PC-3 (cell line): ENCODE data around the gene PTP4A1.

ENCODE experiments used
- EZH2phosphoT487 ChIP-seq: fragments of 300-600 bp; sonication (generic); IDR thresholded peaks from 2 replicates; pipeline ENCODE4 v1.6.1; 2018; ENCODE audit warnings: mild to moderate bottlenecking, antibody characterized with exemption, low read length, borderline replicate concordance
- TF ChIP-seq, protein P1 (sequence below): fragments of 300-600 bp; sonication (generic); conservative IDR thresholded peaks from 2 replicates; pipeline ENCODE4 v1.5.1; 2017; ENCODE audit warnings: antibody characterized with exemption, low read depth, mild to moderate bottlenecking, low read length

DNA sequence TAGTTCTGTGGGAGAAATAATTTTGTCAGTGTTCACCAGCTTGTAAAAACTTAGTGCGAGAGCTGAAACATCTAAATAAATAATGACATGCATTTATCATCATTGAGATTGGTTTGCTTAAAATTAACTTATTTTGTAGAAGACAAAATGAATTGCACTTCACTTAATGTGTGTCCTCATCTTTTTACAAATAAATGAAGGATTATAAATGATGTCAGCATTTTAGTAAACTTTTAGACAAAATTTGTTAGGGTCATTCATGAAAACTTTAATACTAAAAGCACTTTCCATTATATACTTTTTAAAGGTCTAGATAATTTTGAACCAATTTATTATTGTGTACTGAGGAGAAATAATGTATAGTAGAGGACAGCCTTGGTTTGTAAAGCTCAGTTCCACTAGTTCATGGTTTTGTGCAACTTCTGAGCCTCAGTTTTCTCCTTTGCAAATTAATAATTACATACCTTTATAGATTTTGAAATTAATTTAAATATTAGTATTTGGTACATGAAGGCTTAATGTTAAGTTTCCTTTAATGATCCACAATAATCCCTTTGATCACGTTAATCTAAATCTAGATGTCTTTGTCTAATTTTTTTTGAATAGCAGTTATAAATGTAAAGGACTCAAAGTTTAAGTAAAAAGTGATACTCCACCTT lies 9.2 kb downstream of the PTP4A1 start:
- TF ChIP-seq, protein P1, sequence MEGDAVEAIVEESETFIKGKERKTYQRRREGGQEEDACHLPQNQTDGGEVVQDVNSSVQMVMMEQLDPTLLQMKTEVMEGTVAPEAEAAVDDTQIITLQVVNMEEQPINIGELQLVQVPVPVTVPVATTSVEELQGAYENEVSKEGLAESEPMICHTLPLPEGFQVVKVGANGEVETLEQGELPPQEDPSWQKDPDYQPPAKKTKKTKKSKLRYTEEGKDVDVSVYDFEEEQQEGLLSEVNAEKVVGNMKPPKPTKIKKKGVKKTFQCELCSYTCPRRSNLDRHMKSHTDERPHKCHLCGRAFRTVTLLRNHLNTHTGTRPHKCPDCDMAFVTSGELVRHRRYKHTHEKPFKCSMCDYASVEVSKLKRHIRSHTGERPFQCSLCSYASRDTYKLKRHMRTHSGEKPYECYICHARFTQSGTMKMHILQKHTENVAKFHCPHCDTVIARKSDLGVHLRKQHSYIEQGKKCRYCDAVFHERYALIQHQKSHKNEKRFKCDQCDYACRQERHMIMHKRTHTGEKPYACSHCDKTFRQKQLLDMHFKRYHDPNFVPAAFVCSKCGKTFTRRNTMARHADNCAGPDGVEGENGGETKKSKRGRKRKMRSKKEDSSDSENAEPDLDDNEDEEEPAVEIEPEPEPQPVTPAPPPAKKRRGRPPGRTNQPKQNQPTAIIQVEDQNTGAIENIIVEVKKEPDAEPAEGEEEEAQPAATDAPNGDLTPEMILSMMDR, result no peak
- TF ChIP-seq EZH2phosphoT487, result no peak
